Upper lobe of left lung (tissue), 4 donors: Measurements from ENCODE around the gene BHMT.

ENCODE experiments used
- POLR2AphosphoS5 ChIP-seq, 2 donors: sonication (generic); formaldehyde crosslinking; IDR thresholded peaks; one replicate each; pipeline ENCODE4 v1.5.1; 2017; ENCODE audit warnings: antibody characterized with exemption in 2 of 2
- TF ChIP-seq, protein P1 (sequence below), 6 experiments: fragments of 450-650 bp in 4 of 6; fragments of 200-600 bp in 2 of 6; sonication (generic) in 2 of 6; IDR thresholded peaks; one replicate each; pipeline ENCODE4 v1.5.1; 2016 to 2019; ENCODE audit warnings: antibody characterized with exemption in 6 of 6

- TF ChIP-seq, protein P1, sequence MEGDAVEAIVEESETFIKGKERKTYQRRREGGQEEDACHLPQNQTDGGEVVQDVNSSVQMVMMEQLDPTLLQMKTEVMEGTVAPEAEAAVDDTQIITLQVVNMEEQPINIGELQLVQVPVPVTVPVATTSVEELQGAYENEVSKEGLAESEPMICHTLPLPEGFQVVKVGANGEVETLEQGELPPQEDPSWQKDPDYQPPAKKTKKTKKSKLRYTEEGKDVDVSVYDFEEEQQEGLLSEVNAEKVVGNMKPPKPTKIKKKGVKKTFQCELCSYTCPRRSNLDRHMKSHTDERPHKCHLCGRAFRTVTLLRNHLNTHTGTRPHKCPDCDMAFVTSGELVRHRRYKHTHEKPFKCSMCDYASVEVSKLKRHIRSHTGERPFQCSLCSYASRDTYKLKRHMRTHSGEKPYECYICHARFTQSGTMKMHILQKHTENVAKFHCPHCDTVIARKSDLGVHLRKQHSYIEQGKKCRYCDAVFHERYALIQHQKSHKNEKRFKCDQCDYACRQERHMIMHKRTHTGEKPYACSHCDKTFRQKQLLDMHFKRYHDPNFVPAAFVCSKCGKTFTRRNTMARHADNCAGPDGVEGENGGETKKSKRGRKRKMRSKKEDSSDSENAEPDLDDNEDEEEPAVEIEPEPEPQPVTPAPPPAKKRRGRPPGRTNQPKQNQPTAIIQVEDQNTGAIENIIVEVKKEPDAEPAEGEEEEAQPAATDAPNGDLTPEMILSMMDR (IDR thresholded peaks at IDR 0.05): no peak
- no peak for TF ChIP-seq POLR2AphosphoS5 (IDR thresholded peaks at IDR 0.05)
These were observed 37.0 kb upstream of the BHMT start for GRCh38 chr5:79074641-79075040.
